GM12874 (cell line): ENCODE measurements around the gene RSBN1L.

Experiments
- TF ChIP-seq, protein P1 (sequence below): IDR thresholded peaks from 2 replicates; pipeline ENCODE4 v1.5.1; 2011; ENCODE audit warnings: low read depth, mild to moderate bottlenecking, control low read depth, low read length, moderate library complexity; ENCODE audit not compliant: insufficient read depth

Gene RSBN1L

DNA sequence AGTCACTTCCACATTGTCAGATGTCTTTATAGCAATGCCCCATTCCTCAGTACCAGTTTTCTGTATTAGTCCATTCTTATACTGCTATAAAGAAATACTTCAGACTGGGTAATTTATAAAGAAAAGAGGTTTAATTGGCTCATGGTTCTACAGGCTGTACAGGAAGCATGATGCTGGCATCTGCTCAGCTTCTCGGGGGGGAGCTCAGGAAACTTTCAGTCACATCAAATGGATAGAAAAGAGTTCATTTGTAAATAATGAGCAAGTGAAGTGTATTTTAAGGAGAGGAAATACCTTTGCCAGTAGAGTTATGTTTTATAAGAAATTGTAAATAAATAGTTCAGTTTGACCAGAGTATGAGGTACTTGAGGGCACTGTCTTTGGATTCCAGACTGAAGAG is 51.5 kb downstream of the RSBN1L start:
- TF ChIP-seq, protein P1, sequence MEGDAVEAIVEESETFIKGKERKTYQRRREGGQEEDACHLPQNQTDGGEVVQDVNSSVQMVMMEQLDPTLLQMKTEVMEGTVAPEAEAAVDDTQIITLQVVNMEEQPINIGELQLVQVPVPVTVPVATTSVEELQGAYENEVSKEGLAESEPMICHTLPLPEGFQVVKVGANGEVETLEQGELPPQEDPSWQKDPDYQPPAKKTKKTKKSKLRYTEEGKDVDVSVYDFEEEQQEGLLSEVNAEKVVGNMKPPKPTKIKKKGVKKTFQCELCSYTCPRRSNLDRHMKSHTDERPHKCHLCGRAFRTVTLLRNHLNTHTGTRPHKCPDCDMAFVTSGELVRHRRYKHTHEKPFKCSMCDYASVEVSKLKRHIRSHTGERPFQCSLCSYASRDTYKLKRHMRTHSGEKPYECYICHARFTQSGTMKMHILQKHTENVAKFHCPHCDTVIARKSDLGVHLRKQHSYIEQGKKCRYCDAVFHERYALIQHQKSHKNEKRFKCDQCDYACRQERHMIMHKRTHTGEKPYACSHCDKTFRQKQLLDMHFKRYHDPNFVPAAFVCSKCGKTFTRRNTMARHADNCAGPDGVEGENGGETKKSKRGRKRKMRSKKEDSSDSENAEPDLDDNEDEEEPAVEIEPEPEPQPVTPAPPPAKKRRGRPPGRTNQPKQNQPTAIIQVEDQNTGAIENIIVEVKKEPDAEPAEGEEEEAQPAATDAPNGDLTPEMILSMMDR: no peak

DNA sequence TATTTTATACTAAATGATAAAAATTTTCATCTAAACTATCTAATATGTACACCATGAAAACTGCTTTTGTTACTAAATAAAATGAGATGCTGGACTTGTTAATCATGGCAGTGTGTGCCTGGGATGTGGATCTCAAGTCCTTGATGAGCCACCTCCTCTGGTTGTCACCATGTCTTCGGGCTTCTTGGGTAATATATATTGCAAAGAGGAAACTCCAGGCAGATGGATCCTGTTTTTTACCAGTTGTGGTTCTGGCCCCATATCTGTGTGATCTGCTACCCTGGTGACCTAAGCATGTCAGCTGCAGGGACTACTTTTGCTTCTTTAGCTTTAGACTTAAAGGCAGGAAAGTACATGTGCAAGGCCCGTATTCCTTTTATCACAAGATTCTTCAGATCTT is 55.8 kb downstream of the RSBN1L start:
- TF ChIP-seq, protein P1: no peak

DNA sequence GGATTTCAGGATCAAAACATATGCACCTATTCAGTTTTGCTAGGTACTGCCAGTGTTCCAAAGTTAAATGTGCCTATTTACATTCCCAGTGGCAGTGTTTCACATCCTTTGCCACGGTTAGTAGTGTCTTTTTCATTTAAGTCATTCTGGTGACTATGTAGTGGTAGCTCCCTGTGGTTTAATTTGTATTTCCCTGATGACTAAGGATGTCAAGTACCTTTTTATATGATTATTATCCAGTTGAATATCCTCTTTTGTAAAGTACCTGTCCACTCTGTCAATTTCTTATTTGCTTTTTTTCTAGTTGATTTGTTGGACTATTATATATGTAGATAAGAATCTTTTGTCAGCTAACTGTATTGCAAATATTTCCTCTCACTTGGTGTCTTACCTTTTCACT is 56.9 kb downstream of the RSBN1L start:
- TF ChIP-seq, protein P1: no peak

DNA sequence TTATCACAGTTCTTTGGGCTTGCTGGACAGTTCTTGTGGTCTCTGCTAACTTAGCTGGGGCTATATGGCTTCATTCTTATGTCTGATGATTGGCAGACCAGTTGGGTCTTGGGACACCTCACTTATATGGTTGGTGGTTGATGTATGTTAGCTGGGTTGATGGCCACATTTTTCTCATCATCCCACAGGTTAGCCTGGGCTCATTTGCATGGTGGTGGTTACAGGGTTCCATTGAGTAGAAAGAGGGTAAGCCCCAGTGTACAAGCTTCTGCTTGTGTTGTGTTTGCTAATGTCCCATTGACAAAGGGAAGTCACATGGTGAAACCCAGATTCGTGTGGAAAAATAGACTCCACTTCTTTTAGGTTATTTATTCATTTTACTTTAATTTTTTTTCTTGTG is 61.3 kb downstream of the RSBN1L start:
- TF ChIP-seq, protein P1: no peak

DNA sequence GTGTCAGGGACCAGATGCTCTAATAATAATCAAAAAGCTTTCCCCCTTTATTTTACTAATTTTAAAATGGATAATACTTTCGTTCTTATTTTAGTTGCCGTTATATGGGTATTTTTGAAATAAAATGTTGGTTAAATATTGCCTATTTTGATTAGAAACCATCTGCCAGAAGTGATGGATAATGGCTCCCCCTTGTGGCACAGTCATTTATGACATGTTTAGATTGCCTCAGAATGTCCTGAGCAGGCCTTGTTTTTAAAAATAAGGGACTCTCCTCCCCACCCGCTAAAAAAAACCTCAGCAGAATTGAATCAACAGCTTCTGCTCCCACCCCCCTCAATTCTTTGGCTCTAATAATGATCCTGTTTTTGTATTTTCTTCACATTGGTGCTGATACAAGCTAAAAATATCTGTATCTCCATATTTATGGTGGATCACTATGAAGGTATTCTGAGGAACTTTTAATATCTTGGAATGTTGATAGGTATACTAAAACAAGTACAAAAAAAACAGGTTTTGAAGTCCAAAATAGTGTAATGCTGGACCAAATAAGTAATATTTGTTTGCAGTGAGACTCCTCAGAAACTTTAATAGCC is 63.1 kb downstream of the RSBN1L start:
- TF ChIP-seq, protein P1: peak; percentile 55

GRCh38 chr7:77760809-77761453 is 64.7 kb downstream of the RSBN1L start:
- TF ChIP-seq, protein P1: no peak

- TF ChIP-seq, protein P1: no peak
Observed at GRCh38 chr7:77765481-77765880, 69.2 kb downstream of the RSBN1L start.
